Ovary (tissue), 9 donors: ENCODE measurements around the gene REPS2. TPM values are rescaled to one million over a fixed set of nuclear protein-coding genes. Genes with fewer than 3 reads are reported as not detected.

Source experiments
- DNase-seq, 5 donors: peaks; one replicate each; pipeline ENCODE4 v3.0.0-alpha.2; 2019 to 2020
- H3K27ac ChIP-seq, 2 donors: fragments of 200-600 bp; one replicate each; pipeline versions ENCODE4 v1.5.1 to v1.8.0; 2019 to 2022
- H3K27me3 ChIP-seq: fragments of 200-600 bp; one replicate; pipeline ENCODE4 v1.8.0; 2022
- H3K36me3 ChIP-seq: fragments of 200-600 bp; sonication (generic); one replicate; pipeline ENCODE4 v1.5.1; 2019
- H3K4me1 ChIP-seq: one replicate; pipeline ENCODE4 v1.8.1; 2013; ENCODE audit warnings: mild to moderate bottlenecking, moderate library complexity; ENCODE audit not compliant: insufficient read depth
- H3K4me3 ChIP-seq: fragments of 200-600 bp; sonication (generic); one replicate; pipeline ENCODE4 v1.5.1; 2017
- H3K9me3 ChIP-seq, 2 donors: fragments of 200-600 bp in 1 of 2; sonication (generic) in 1 of 2; one replicate each; pipeline versions ENCODE4 v1.5.1 to v1.8.1; 2013 to 2019; ENCODE audit warnings: mild to moderate bottlenecking in 1 of 2, moderate library complexity in 1 of 2
- EP300 ChIP-seq: sonication (generic); formaldehyde crosslinking; IDR thresholded peaks from one replicate; pipeline ENCODE4 v1.6.1; 2017; ENCODE audit warnings: antibody characterized with exemption
- POLR2A ChIP-seq: fragments of 450-650 bp; IDR thresholded peaks from one replicate; pipeline ENCODE4 v1.6.1; 2017; ENCODE audit warnings: antibody characterized with exemption, mild to moderate bottlenecking, moderate library complexity
- WGBS, 3 donors: extraction: QIAGEN DNeasy Blood & Tissue Kit in 1 of 3; methylation state at CpG; one replicate each; pipeline versions ENCODE4 v1.1.5 to v1.1.7; 2013 to 2017; 5-methylcytosine and 5-hydroxymethylcytosine counted together
- intact Hi-C, 4 donors: fragments of 100-400 bp; cut with DNase I; formaldehyde crosslinking; loops; one replicate each; pipeline versions ENCODE4 v1.11.0 to v1.15.1; 2022 to 2023
- polyA plus RNA-seq, 2 donors: library from polyadenylated mRNA; stranded (reverse); fragments of 200-250 nt in 1 of 2; fragments of 350-450 nt in 1 of 2; fragmentation: Illumina TruSeq in 1 of 2; extraction: RNeasy Lipid Tissue Mini Kit (QIAGEN cat#74804) in 1 of 2; gene quantifications; one replicate each; pipeline ENCODE4 v1.2.3, GENCODE V29; 2013 to 2014
- total RNA-seq, 7 donors: library from RNA; depleted of rRNA in 2 of 7; stranded (reverse); fragments of >200 nt in 2 of 7; fragmentation: NEBNext Ultra II Directional in 3 of 7; extraction: Animal tissue kit (Norgen Biotek cat#: 25700) in 3 of 7; gene quantifications; one replicate each; pipeline versions ENCODE4 v1.1.0 to v1.2.4, GENCODE V29; 2016 to 2023
- TF ChIP-seq, protein P1 (sequence below), 3 donors: fragments of 450-650 bp in 2 of 3; fragments of 200-600 bp in 1 of 3; IDR thresholded peaks; one replicate each; pipeline versions ENCODE4 v1.5.1 to v1.8.0; 2016 to 2022; ENCODE audit warnings: antibody characterized with exemption in 3 of 3, mild to moderate bottlenecking in 1 of 3
- donor health status: DM: no; HTN: no; CAD: no; lungs with moderate emphysema.
- donor health status: DM: no; HTN: no; CAD: no.
- donor health status: Bipolar disorder and iron deficiency.
- donor health status: DM: yes; HTN: yes; CAD: no.
- donor health status: DM: no; HTN: no; CAD: no.
- donor health status: DM: yes; HTN: yes; CAD: no.

REPS2 gene
- total and polyA plus RNA-seq, 9 donors, result 2.1 to 25.8 (median 15.2) TPM

DNA sequence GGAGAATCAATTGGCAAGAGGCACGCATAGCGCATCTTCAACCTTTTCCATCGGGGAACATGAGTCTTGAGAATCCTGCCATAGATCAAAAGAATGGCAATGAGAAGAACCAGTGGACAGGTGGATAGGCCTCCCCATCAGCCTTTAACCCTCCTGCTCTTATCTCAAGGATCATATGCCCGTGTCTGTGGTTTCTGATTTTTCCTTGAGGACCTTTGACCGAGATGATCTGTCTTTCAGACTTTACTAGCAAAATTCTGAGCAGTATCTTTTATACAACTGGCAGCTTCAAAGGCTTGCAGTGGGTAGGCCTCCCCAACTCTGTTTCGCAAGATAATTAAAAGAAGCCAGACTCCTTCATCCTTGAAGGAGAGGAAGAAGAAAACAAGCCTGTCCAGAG, 174.4 kb downstream of the REPS2 start:
- Histone ChIP-seq H3K9me3 (no peaks in the 10 kb centered on the region), H3K27me3 (no peaks in the 10 kb centered on the region), H3K36me3 (no peaks in the 10 kb centered on the region), H3K27ac (no peak overlapping the region), H3K4me1 (no peaks in the 10 kb centered on the region), H3K4me3 (no peak overlapping the region)
- WGBS, 3 donors, result 78 to 82% (median 80%) methylated on average over 6 of the region's 6 CpGs
- TF ChIP-seq, protein P1, sequence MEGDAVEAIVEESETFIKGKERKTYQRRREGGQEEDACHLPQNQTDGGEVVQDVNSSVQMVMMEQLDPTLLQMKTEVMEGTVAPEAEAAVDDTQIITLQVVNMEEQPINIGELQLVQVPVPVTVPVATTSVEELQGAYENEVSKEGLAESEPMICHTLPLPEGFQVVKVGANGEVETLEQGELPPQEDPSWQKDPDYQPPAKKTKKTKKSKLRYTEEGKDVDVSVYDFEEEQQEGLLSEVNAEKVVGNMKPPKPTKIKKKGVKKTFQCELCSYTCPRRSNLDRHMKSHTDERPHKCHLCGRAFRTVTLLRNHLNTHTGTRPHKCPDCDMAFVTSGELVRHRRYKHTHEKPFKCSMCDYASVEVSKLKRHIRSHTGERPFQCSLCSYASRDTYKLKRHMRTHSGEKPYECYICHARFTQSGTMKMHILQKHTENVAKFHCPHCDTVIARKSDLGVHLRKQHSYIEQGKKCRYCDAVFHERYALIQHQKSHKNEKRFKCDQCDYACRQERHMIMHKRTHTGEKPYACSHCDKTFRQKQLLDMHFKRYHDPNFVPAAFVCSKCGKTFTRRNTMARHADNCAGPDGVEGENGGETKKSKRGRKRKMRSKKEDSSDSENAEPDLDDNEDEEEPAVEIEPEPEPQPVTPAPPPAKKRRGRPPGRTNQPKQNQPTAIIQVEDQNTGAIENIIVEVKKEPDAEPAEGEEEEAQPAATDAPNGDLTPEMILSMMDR (IDR thresholded peaks at IDR 0.05), result no peak
- TF ChIP-seq EP300 (no peak), POLR2A (no peak)
- intact Hi-C loops, result no loop called here
- no peak for DNase-seq

DNA sequence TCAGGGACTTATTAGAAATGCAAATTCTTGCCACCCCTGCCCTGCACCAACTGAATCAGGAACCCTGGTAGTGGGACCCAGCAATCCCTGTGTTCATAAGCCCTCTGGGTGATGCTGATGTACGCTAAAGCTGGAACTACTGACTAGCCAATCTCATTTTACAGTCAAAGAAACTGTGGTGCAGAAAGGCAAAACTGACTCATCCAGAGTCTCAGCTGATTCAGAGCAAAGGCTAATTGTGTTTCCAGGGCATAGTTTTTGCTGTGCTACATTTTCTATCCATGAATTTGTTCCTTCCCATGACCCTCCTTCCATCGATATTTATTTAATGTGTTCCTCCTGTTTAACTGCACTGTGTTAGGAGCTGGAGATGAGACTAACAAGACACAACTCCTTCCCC, 207.5 kb downstream of the REPS2 start:
- H3K9me3 ChIP-seq, result no peaks in the 10 kb centered on the region
- intact Hi-C loops, result no loop called here
- TF ChIP-seq, protein P1 (IDR thresholded peaks at IDR 0.05), result no peak
- TF ChIP-seq POLR2A (no peak), EP300 (no peak)
- H3K4me1 ChIP-seq, result no peaks in the 10 kb centered on the region
- H3K36me3 ChIP-seq, result no peaks in the 10 kb centered on the region
- 76 to 85% (median 81%) methylated on average over 2 of the region's 2 CpGs for WGBS, 3 donors
- H3K4me3 ChIP-seq, result no peak overlapping the region
- H3K27me3 ChIP-seq, result no peaks in the 10 kb centered on the region
- no peak overlapping the region for H3K27ac ChIP-seq
- DNase-seq, result no peak

DNA sequence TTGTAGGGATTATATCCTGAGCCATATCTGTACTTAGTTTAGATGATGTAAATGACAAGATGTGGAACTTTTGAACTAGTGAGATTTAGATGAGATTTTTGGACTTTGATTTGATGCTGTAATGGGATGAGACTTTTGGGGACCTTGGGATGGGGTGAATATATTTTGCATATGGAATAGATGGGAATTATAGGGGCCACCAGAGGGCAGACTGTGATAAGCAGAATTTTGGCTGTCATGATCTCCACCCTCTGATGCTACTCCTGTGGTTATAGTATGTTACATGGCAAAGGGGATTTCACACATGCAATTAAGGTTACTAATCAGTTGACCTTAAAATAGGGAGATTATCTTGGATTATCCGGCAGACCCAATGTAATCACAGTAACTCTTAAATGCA, 214.5 kb downstream of the REPS2 start:
- no peak overlapping the region for H3K4me3 ChIP-seq
- H3K4me1 ChIP-seq, result no peaks in the 10 kb centered on the region
- DNase-seq, result no peak
- WGBS, 3 donors, result 84 to 94% (median 90%) methylated on average over 1 of the region's 1 CpG
- H3K36me3 ChIP-seq, result no peaks in the 10 kb centered on the region
- H3K27ac ChIP-seq, result no peak overlapping the region
- intact Hi-C loops, result no loop called here
- no peaks in the 10 kb centered on the region for H3K9me3 ChIP-seq
- TF ChIP-seq POLR2A (no peak), EP300 (no peak)
- TF ChIP-seq, protein P1 (IDR thresholded peaks at IDR 0.05), result no peak
- H3K27me3 ChIP-seq, result no peaks in the 10 kb centered on the region

DNA sequence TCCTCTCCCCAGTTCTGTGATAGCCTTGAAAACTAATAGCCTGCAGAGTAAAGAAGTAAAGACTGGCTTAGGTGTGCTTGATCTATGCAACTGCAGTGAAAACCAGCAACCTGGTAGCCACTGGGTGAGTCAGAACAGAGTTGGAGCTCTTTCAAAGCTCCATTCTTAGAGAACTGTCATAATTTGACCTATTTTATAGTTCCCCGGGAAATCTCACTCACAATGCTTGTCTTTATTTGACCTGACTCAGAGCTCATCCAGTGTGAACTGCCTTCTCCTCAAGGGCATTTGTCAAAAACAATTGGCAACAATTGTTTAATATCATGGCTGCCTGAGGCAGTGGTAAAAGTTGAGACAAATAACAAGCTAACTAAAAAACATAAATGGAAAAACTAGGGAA, 215.5 kb downstream of the REPS2 start:
- Histone ChIP-seq H3K27me3 (no peaks in the 10 kb centered on the region), H3K9me3 (no peaks in the 10 kb centered on the region), H3K4me3 (no peak overlapping the region), H3K36me3 (no peaks in the 10 kb centered on the region), H3K27ac (no peak overlapping the region), H3K4me1 (no peaks in the 10 kb centered on the region)
- no peak for DNase-seq
- TF ChIP-seq, protein P1 (IDR thresholded peaks at IDR 0.05), result no peak
- TF ChIP-seq EP300, result no peak
- no peak for TF ChIP-seq POLR2A
- 85 to 94% (median 93%) methylated on average over 1 of the region's 1 CpG for WGBS, 3 donors
- intact Hi-C loops, result no loop called here

DNA sequence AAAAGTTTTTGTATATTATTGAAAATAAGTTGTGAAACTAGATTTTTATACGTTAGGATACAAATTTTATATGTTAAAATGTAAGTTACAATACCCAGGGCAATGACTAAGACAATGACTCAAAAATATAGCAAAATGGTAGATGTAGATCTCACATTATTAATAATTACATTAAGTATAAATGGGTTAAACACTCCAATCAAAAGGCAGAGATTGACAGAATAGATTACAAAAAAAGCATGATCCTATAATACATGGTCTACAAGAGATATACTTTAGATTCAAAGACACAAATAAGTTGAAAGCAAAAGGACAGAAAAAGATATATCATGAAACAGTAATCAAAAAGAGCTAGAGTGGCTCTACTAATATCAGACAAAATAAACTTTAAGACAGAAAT, 217.6 kb downstream of the REPS2 start:
- intact Hi-C loops, result no loop called here
- 79 to 83% (median 80%) methylated on average over 1 of the region's 1 CpG for WGBS, 3 donors
- no peaks in the 10 kb centered on the region for H3K27me3 ChIP-seq
- H3K4me3 ChIP-seq, result no peak overlapping the region
- no peak for DNase-seq
- H3K36me3 ChIP-seq, result no peaks in the 10 kb centered on the region
- TF ChIP-seq POLR2A (no peak), EP300 (no peak)
- TF ChIP-seq, protein P1 (IDR thresholded peaks at IDR 0.05), result no peak
- H3K27ac ChIP-seq, result no peak overlapping the region
- no peaks in the 10 kb centered on the region for H3K4me1 ChIP-seq
- H3K9me3 ChIP-seq, result no peaks in the 10 kb centered on the region
